ENCODE results near the gene CLDND1.

CLDND1 gene

DNA sequence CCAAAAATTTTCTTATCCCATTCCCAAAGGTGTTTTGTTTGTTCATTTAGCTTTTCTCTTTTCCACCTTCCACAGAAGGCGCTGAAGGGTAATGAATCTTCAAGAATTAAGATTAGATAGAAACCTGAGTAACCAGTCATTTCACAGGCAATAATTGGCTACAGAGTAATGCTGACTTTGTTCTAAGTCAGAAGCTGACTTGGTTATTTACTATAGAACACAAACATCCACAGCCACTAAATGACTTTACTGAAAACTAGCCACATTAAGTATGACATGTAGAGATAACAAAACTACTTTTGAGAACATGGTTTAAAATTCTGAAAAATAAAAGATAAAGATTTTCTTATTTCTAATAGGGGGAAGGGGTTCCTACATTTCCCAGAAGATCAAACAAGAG, 7.8 kb downstream of the CLDND1 start:
- DNase-seq (ENCODE audit: low read depth), result no peak

DNA sequence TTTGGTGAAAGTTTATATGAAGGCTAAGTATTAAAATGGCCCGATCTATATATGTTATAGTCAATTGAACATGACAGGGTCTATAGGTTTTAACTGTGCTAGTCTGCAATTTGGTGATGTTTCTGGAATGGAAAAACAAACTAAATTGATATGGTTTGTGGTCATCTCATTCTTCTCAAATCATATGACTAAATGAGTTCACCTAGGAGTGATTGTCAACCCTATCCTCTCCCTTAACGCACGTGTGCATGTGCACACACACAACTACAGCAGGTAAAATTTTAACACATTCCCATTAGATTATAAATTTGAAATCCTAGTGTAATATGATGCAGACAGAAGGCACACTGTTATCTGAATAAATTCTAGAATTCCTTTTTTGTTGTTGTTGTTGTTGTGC, 9.0 kb downstream of the CLDND1 start:
- DNase-seq (ENCODE audit: low read depth), result no peak

- DNase-seq (ENCODE audit: low read depth), result no peak
These were observed 9.6 kb downstream of the CLDND1 start for GRCh38 chr3:98513091-98513511.

GRCh38 chr3:98512576-98512975, 10.1 kb downstream of the CLDND1 start:
- DNase-seq (ENCODE audit: low read depth), result no peak

- DNase-seq (ENCODE audit: low read depth), result no peak
These were observed 14.1 kb downstream of the CLDND1 start for GRCh38 chr3:98508582-98508981.

GRCh38 chr3:98504539-98504938, 18.2 kb downstream of the CLDND1 start:
- no peak for DNase-seq (ENCODE audit: low read depth)

GRCh38 chr3:98501863-98502576, 20.7 kb downstream of the CLDND1 start:
- DNase-seq (ENCODE audit: low read depth), result no peak

GRCh38 chr3:98501270-98501669, 21.4 kb downstream of the CLDND1 start:
- DNase-seq (ENCODE audit: low read depth), result no peak

- no peak for DNase-seq (ENCODE audit: low read depth)
These were observed 22.7 kb downstream of the CLDND1 start for GRCh38 chr3:98500019-98500418.

GRCh38 chr3:98497381-98497780, 25.3 kb downstream of the CLDND1 start, which contains the start of gene OR5K2:
OR5K2 (plus strand) TSS chr3:98497681; CDS start chr3:98497681, 0 bp downstream.
- no peak for DNase-seq (ENCODE audit: low read depth)

DNA sequence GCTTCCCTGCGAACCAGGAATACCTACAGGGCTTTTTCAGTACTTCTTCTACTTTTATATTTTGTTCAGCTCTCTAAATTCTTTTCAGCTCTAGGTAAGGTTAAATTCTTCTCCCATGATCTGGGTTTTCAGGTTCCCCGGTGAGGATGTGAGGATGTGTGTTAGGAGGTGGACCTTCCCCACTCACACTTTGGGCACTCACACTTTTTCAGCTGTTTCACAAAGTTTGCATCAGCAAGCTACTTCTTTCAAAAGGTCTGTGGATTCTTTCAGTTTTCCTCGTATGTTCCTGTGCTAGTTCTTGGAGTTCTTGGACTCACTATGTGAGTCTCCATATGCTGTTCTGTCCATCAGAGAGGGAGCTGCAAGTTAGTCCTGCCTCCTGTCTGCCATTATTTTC, 39.1 kb downstream of the CLDND1 start:
- DNase-seq (ENCODE audit: low read depth), result no peak

GRCh38 chr3:98482717-98483482, 39.8 kb downstream of the CLDND1 start:
- no peak for DNase-seq (ENCODE audit: low read depth)
